ENCODE measurements around the gene APBA2. TPM values are rescaled to one million over a fixed set of nuclear protein-coding genes. Genes with fewer than 3 reads are reported as not detected.

Gene APBA2
- total RNA-seq, 4 donors from 2014 or later = 5.4 to 15.3 (median 10.4) TPM

DNA sequence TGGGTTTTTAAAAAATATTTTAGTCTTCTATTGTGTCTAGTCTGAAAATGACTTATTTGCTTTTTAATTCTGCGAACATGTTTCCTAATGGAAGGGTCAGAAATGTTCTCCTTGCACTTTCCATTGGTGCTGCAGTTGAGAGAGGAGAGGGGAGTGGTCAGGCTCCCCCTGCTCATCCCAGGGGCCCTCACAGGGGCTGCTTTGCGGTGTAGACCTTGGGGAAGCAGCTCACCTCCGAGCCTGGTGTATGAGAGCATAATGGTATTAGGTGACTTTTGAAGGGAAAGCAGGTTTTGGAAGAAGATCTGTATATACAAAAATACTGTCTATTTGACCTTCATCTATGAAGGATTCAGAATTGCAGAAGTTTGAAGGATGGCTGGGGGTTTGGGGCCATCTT lies 28.3 kb downstream of the APBA2 start:
- intact Hi-C loops (cut with DNase I) = no loop called here
- no peak overlapping the region for H3K27ac ChIP-seq (replicated peaks in 1 of 4)
- no peaks in the 10 kb centered on the region for H3K27me3 ChIP-seq
- WGBS = 88% methylated on average over 3 of the region's 3 CpGs
- H3K9me3 ChIP-seq = no peaks in the 10 kb centered on the region
- H3K4me1 ChIP-seq = no peaks in the 10 kb centered on the region
- TF ChIP-seq, protein P1, sequence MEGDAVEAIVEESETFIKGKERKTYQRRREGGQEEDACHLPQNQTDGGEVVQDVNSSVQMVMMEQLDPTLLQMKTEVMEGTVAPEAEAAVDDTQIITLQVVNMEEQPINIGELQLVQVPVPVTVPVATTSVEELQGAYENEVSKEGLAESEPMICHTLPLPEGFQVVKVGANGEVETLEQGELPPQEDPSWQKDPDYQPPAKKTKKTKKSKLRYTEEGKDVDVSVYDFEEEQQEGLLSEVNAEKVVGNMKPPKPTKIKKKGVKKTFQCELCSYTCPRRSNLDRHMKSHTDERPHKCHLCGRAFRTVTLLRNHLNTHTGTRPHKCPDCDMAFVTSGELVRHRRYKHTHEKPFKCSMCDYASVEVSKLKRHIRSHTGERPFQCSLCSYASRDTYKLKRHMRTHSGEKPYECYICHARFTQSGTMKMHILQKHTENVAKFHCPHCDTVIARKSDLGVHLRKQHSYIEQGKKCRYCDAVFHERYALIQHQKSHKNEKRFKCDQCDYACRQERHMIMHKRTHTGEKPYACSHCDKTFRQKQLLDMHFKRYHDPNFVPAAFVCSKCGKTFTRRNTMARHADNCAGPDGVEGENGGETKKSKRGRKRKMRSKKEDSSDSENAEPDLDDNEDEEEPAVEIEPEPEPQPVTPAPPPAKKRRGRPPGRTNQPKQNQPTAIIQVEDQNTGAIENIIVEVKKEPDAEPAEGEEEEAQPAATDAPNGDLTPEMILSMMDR (IDR thresholded peaks at IDR 0.05) = no peak
- TF ChIP-seq POLR2A (IDR thresholded peaks at IDR 0.05; ENCODE audit: low read depth) (no peak), POLR2AphosphoS5 (IDR thresholded peaks at IDR 0.05) (no peak), EP300 (IDR thresholded peaks at IDR 0.05) (no peak)
- no peak for DNase-seq (ENCODE audit: extremely low spot score)
- H3K4me3 ChIP-seq = no peak overlapping the region
- H3K36me3 ChIP-seq = no peaks in the 10 kb centered on the region

DNA sequence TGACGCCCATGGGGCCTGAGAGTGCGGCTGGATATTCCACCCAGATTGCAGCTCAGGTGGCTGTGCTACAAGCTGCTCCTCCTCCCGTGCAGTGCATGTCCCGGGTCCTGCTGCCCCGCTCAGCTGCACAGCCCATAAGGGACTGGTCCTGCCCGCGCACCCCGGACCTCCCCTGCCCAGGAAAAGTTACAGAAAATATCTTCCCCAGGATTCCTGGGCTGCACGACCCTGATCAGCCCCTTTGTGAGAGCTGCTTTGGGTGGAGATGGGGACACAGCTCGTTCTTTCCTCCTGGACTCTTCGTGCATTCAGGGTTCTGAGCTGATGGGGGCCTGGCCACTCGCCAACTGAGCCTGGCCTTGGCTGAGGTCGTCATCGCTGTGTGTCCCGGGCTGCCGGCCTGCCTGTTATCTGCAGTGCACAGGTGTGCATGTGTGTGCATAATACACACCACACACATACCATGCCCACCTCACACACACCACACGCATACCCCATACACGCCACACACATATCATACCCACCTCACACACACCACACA lies 28.8 kb downstream of the APBA2 start:
- DNase-seq (ENCODE audit: extremely low spot score) = no peak
- Histone ChIP-seq H3K27ac (replicated peaks in 1 of 4) (no peak overlapping the region), H3K9me3 (no peaks in the 10 kb centered on the region), H3K4me3 (no peak overlapping the region), H3K27me3 (no peaks in the 10 kb centered on the region), H3K36me3 (no peaks in the 10 kb centered on the region), H3K4me1 (no peaks in the 10 kb centered on the region)
- intact Hi-C loops (cut with DNase I) = no loop called here
- TF ChIP-seq EP300 (IDR thresholded peaks at IDR 0.05) (no peak), POLR2AphosphoS5 (IDR thresholded peaks at IDR 0.05) (no peak), POLR2A (IDR thresholded peaks at IDR 0.05; ENCODE audit: low read depth) (no peak)
- TF ChIP-seq, protein P1 (IDR thresholded peaks at IDR 0.05) = no peak
- WGBS = 76% methylated on average over 15 of the region's 18 CpGs

DNA sequence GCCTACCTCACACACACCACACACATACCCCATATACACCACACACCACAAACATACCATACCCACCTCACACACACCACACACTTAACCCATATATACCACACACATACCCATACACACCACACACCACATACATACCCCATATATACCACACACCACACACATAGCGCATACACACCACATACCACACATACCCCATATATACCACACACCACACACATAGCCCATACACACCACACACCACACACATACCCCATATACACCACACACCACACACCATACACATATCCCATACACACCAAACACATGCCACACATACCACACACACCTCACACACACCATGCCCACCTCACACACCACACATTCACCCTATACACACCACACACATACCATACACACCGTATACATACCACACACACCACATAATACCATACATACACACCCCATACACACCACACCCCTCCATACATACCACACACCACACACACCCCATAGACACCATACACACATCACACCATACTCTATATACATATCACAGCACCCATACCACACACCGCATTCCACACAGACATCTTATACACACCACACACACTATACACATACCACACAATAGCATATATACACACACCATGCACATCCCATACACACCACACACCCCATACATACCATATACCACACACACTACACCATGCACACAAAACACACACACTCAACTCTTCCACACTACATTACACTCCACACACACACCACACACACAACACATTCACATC lies 29.5 kb downstream of the APBA2 start:
- H3K9me3 ChIP-seq = no peaks in the 10 kb centered on the region
- no peak overlapping the region for H3K27ac ChIP-seq (replicated peaks in 1 of 4)
- DNase-seq (ENCODE audit: extremely low spot score) = no peak
- H3K4me3 ChIP-seq = no peak overlapping the region
- H3K36me3 ChIP-seq = no peaks in the 10 kb centered on the region
- intact Hi-C loops (cut with DNase I) = no loop called here
- no peaks in the 10 kb centered on the region for H3K27me3 ChIP-seq
- 97% methylated on average over 3 of the region's 3 CpGs for WGBS
- TF ChIP-seq POLR2A (IDR thresholded peaks at IDR 0.05; ENCODE audit: low read depth) (no peak), POLR2AphosphoS5 (IDR thresholded peaks at IDR 0.05) (no peak), EP300 (IDR thresholded peaks at IDR 0.05) (no peak)
- TF ChIP-seq, protein P1 (IDR thresholded peaks at IDR 0.05) = no peak
- H3K4me1 ChIP-seq = no peaks in the 10 kb centered on the region

DNA sequence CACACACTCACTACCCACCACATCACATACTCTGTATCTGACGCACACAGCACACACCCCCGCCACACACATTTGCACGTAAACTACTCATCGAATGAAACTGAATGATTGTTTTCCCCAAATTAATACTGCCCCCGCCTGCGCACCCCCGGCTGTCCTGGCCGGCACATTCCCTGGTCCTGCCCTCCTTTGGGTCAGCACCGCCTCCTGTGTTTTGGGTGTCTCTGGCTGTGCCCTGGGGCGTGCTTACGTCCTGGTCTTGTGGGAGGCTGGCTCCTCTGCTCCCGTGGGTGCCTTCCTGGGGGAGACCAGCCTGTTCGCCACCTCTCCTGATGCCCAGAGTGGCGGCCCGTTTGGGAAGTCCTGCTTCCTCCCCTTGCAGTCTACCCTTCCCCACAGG lies 30.2 kb downstream of the APBA2 start:
- H3K4me1 ChIP-seq = no peaks in the 10 kb centered on the region
- no peak for TF ChIP-seq POLR2A (IDR thresholded peaks at IDR 0.05; ENCODE audit: low read depth)
- no peak for TF ChIP-seq EP300 (IDR thresholded peaks at IDR 0.05)
- TF ChIP-seq, protein P1 (IDR thresholded peaks at IDR 0.05) = no peak
- no peak for TF ChIP-seq POLR2AphosphoS5 (IDR thresholded peaks at IDR 0.05)
- intact Hi-C loops (cut with DNase I) = no loop called here
- no peaks in the 10 kb centered on the region for H3K27me3 ChIP-seq
- WGBS = 95% methylated on average over 15 of the region's 15 CpGs
- no peak for DNase-seq (ENCODE audit: extremely low spot score)
- H3K4me3 ChIP-seq = no peak overlapping the region
- H3K27ac ChIP-seq (replicated peaks in 1 of 4) = no peak overlapping the region
- no peaks in the 10 kb centered on the region for H3K36me3 ChIP-seq
- H3K9me3 ChIP-seq = no peaks in the 10 kb centered on the region
